ENCODE results near the gene ANAPC7.
"Not testable (repeated sequence)": the region's sequence is repeated elsewhere in the genome, so short reads cannot be mapped to it uniquely, and the experiment has no call there.

ANAPC7 gene

DNA sequence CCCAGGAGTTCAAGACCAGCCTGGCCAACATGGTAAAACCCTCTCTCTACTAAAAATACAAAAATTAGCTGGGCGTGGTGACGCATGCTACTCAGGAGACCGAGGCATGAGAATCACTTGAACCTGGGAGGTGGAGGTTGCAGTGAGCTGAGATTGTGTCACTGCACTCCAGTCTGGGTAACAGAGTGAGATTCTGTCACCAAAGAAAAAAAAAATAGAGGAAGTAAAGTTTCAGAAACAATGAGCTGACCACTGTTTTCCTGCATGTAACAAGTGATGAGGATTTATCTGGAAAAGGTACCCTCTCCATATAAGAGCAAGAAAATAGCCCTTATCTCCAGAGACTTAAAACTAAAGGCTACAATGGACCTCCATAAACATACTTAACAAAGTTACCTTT is 13.6 kb upstream of the ANAPC7 start:
- not testable (repeated sequence) for H3K4me3 ChIP-seq (ENCODE audit: low read length); H3K4me1 ChIP-seq (ENCODE audit: insufficient read depth, low read length); H3K9me3 ChIP-seq (ENCODE audit: low read length); H3K36me3 ChIP-seq (ENCODE audit: insufficient read depth, low read length); H3K27me3 ChIP-seq (ENCODE audit: insufficient read depth, low read length); H2AFZ ChIP-seq (ENCODE audit: low read depth, low read length)

DNA sequence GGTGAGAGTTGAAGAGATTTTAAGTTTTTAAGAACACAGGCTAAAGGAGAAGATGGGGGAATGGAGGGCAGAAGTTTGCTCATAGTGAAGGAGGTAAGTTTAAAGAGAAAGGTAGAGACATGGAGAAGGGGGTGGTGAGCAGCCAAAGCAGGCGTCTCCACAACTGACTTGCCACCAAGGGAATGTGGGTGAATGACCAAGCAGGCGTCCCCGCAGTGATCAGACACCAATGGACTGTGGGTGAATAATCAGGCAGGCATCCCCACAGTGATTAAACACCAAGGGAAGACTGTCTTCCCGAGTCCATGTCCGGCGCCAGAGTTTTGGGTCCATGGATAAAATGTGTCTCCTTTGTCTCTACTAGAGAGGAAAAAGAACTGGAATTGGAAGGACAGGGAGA is 6.6 kb upstream of the ANAPC7 start:
- H2AFZ ChIP-seq (ENCODE audit: low read depth, low read length); H3K36me3 ChIP-seq (ENCODE audit: insufficient read depth, low read length); H3K4me3 ChIP-seq (ENCODE audit: low read length); H3K9me3 ChIP-seq (ENCODE audit: low read length); H3K4me1 ChIP-seq (ENCODE audit: insufficient read depth, low read length); H3K27me3 ChIP-seq (ENCODE audit: insufficient read depth, low read length): not testable (repeated sequence)

DNA sequence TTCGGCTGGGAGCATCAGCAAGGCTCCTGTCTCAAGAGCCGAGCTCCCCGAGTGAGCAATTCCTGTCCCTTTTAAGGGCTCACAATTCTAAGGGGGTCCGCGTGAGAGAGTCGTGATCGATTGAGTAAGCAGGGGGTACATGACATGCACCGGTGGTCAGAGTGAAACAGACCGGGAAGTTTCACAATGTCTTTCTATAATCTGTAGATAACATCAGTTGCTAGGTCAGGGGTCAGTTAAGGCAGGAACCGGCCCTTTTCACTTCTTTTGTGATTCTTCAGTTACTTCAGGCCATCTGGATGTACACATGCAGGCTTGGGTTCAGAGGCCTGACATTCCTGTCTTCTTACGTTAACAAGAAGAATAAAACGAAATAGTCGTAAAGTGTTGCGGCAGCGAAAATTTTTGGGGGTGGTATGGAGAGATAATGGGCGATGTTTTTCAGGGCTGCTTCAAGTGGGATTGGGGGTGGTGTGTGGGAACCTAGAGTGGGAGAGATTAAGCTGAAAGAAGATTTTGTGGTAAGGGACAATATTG is 1.7 kb upstream of the ANAPC7 start:
- not testable (repeated sequence) for H2AFZ ChIP-seq (ENCODE audit: low read depth, low read length); H3K27me3 ChIP-seq (ENCODE audit: insufficient read depth, low read length); H3K4me1 ChIP-seq (ENCODE audit: insufficient read depth, low read length); H3K4me3 ChIP-seq (ENCODE audit: low read length); H3K9me3 ChIP-seq (ENCODE audit: low read length)
- H3K36me3 ChIP-seq (ENCODE audit: insufficient read depth, low read length) = peaks cover 12% of the 10 kb centered on the region

DNA sequence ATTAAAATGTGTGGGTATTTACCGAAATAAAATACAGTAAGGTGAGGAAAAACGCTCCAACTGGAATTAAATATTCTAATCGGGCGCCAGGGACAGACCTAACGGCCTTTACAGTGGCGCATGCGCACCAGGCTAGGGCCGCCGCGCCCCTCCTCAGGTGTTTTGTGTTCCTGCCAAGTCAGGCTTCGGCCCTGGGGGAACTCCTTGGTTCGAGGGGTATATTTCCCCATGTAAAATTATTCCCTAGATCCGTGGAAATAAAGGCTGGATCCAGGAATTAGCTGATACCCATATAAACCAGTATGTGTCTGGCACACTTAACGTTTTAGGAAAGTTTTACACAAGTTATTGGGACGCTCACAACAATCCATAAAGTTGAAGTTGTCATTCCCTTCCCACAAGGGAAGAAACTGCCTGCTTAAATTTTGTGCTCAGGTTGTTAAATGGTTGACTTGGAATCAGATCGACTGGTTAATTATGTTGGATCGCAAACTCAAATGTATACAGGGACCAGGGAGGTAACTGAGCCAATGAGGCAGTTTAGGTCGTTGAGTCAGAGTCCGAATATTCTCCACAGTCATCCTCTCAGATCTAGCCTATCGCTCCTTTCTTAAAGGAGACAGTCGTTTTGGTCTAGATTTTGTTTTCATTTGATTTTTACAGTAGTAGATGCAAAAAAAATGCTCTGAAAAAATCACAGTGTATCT is 621 bp upstream of the ANAPC7 start:
- H3K4me3 ChIP-seq (ENCODE audit: low read length) = peak overlapping the region; percentile 94
- peaks cover 14% of the 10 kb centered on the region for H3K36me3 ChIP-seq (ENCODE audit: insufficient read depth, low read length)
- peaks cover 9% of the 10 kb centered on the region for H3K4me1 ChIP-seq (ENCODE audit: insufficient read depth, low read length)
- peak overlapping the region; percentile 100 for H2AFZ ChIP-seq (ENCODE audit: low read depth, low read length)
- H3K9me3 ChIP-seq (ENCODE audit: low read length) = no peaks in the 10 kb centered on the region
- H3K27me3 ChIP-seq (ENCODE audit: insufficient read depth, low read length) = no peaks in the 10 kb centered on the region

DNA sequence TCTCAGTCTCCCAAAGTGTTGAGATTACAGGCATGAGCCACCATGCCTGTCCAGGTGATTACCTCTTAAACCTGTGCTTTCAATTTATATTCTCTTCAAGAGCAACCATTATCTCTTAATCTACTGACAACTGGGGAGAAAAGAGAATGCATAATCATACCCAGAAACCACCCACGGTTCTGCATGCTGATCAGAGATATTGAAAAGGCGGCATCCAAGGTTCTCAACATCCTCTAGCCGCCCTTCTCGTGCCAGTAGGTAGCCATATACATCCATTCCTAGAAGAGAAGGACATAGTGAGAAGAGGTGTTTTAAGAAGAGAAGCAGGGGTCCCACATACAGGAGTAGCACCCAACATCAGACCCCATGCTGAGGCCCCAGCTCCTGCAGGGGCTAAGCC is 20.8 kb downstream of the ANAPC7 start:
- H3K9me3 ChIP-seq (ENCODE audit: low read length) = no peaks in the 10 kb centered on the region
- H2AFZ ChIP-seq (ENCODE audit: low read depth, low read length) = no peak overlapping the region
- no peaks in the 10 kb centered on the region for H3K4me1 ChIP-seq (ENCODE audit: insufficient read depth, low read length)
- H3K27me3 ChIP-seq (ENCODE audit: insufficient read depth, low read length) = no peaks in the 10 kb centered on the region
- H3K4me3 ChIP-seq (ENCODE audit: low read length) = no peak overlapping the region
- peaks cover 70% of the 10 kb centered on the region for H3K36me3 ChIP-seq (ENCODE audit: insufficient read depth, low read length)

DNA sequence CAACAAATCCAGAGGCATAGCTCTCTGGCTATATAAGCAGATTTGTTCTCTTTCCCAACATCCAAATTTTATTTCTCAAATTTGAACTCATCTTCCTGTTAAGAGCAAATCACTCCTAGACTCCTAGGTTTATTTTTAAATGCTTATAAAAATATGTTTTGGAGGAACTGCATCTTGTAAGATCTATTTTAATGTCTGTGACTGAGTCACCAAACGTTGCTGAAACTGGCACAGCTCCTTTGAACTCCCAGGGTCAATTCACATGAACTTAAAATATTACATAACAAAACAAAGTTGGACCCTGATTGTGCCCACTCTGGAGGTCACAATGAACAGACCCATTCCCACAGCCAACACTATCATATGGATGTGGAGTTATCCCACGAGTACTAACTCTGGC is 23.9 kb downstream of the ANAPC7 start:
- Histone ChIP-seq H3K4me3 (ENCODE audit: low read length) (no peak overlapping the region), H3K9me3 (ENCODE audit: low read length) (no peaks in the 10 kb centered on the region), H3K36me3 (ENCODE audit: insufficient read depth, low read length) (peaks cover 70% of the 10 kb centered on the region), H3K4me1 (ENCODE audit: insufficient read depth, low read length) (no peaks in the 10 kb centered on the region), H2AFZ (ENCODE audit: low read depth, low read length) (no peak overlapping the region), H3K27me3 (ENCODE audit: insufficient read depth, low read length) (no peaks in the 10 kb centered on the region)

DNA sequence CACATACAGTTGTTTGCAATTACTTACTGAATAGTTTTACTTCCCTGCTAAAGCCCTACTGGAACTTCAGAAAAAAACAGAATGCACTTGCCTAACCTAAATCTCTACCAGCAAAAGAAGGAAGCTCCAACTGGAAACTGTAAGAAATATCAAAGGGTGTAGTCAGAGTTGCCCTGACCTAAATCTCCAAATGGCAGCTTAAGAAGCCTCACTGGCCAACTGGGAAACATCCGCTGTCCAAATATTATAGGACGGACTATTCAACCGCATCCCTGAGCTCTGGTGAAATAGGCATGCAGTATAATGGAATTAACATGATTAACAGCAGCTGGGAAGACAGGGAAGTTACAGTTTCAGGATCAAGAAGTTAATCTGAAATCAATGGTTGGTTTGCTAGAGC is 24.3 kb downstream of the ANAPC7 start:
- Histone ChIP-seq H3K27me3 (ENCODE audit: insufficient read depth, low read length) (no peaks in the 10 kb centered on the region), H3K4me1 (ENCODE audit: insufficient read depth, low read length) (no peaks in the 10 kb centered on the region), H3K9me3 (ENCODE audit: low read length) (no peaks in the 10 kb centered on the region), H2AFZ (ENCODE audit: low read depth, low read length) (no peak overlapping the region), H3K36me3 (ENCODE audit: insufficient read depth, low read length) (peaks cover 71% of the 10 kb centered on the region), H3K4me3 (ENCODE audit: low read length) (no peak overlapping the region)

DNA sequence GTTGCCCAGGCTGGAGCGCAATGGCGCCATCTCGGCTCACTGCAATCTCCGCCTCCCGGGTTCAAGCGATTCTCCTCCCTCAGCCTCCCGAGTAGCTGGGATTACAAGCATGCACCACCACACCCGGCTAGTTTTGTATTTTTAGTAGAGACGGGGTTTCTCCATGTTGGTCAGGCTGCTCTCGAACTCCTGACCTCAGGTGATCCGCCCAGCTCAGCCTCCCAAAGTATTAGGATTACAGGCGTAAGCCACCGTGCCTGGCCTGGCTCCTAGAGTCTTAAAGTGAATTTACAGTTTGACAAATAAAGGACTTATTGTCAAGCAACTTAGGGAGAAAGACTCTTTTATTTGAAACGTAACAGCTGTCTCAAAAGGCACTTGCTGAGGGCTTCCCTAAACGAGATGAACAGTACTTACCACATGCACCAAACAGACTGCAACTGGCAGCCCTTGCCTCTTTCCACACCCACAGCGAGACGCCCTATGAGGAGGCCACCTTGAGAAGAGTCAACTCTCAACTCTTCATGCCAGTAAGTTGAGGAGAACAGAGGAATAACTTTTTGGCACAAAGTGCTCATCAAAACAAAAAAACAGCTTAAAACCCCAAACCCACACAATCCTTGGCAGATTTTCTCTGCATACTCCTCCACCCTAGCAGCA is 25.2 kb downstream of the ANAPC7 start:
- H3K36me3 ChIP-seq (ENCODE audit: insufficient read depth, low read length) = peaks cover 77% of the 10 kb centered on the region
- H3K4me3 ChIP-seq (ENCODE audit: low read length); H3K27me3 ChIP-seq (ENCODE audit: insufficient read depth, low read length): not testable (repeated sequence)

DNA sequence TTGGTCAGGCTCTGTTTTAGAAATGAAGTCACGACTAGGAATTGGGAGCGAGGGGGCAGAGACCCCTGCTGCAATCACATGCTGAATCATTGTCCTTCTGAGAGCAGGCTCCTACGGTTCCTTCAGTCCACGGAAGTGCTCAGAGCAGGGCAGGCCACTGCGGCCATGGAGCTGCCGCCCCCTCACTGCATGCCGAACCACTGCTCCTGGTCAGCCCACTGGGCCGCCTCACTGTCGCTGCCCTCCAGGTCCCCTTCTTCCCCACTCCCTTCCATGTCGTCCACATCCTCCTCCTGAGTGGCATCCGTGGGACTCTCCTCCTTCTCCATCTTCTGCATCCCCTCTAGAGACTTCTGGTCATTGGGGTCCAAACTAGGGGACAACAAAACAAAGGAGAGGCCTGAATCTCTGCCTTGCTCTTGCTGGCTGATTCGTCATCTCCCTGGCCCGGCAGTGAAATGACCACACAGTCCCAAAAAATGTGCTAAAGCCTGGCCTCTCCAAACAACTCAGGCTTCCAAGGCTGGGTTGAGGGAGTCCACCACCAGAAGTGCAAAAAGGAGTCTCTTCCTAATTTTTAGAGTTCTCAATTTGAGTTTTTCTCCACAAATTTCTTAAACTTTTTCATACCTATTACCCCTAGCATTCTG is 29.4 kb downstream of the ANAPC7 start:
- H2AFZ ChIP-seq (ENCODE audit: low read depth, low read length) = no peak overlapping the region
- no peak overlapping the region for H3K4me3 ChIP-seq (ENCODE audit: low read length)
- H3K9me3 ChIP-seq (ENCODE audit: low read length) = no peaks in the 10 kb centered on the region
- no peaks in the 10 kb centered on the region for H3K4me1 ChIP-seq (ENCODE audit: insufficient read depth, low read length)
- no peaks in the 10 kb centered on the region for H3K27me3 ChIP-seq (ENCODE audit: insufficient read depth, low read length)
- peaks cover 80% of the 10 kb centered on the region for H3K36me3 ChIP-seq (ENCODE audit: insufficient read depth, low read length)

More for the DNA sequence above, 25.2 kb downstream of the ANAPC7 start:
- H3K4me1 ChIP-seq (ENCODE audit: insufficient read depth, low read length); H3K9me3 ChIP-seq (ENCODE audit: low read length); H2AFZ ChIP-seq (ENCODE audit: low read depth, low read length): not testable (repeated sequence)

DNA sequence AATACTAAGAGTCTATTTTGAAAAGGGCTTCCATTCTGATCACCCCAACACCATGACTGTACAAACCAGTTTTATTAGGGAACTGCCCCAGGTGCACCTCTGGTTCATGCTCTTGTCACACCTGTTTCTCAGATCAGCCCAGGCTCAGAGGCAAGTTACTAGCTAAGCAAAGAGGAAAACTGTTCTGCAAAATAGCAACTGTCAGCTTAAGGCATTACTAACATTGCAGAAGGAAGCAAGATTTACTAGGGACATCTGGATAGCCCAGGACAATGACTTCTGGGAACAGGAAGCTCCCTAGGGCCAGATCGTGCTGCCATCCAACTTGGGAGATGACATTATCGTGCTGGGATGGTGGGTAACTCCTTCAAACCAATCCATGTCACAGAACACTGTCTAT is 30.1 kb downstream of the ANAPC7 start:
- H2AFZ ChIP-seq (ENCODE audit: low read depth, low read length) = no peak overlapping the region
- no peaks in the 10 kb centered on the region for H3K9me3 ChIP-seq (ENCODE audit: low read length)
- H3K36me3 ChIP-seq (ENCODE audit: insufficient read depth, low read length) = peaks cover 74% of the 10 kb centered on the region
- H3K27me3 ChIP-seq (ENCODE audit: insufficient read depth, low read length) = no peaks in the 10 kb centered on the region
- no peak overlapping the region for H3K4me3 ChIP-seq (ENCODE audit: low read length)
- no peaks in the 10 kb centered on the region for H3K4me1 ChIP-seq (ENCODE audit: insufficient read depth, low read length)

DNA sequence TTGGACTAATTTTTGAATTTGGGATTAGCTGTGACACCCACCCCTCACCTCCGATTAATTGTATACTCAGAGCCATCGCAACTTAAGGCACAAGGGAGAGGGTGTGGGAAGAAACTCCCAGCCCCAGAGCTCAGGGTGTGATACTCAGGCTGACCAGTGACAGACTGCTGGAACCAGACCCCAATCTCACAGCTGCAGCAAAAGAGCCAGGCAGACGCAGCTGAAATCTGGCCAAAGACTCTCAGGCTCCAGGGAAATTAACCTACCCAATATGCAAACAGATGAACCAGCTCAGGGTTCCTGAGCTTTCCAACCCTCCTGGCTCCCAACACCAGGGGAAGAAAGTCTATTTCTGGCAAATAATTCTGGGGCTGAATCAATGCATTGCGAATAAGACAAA is 30.5 kb downstream of the ANAPC7 start:
- no peaks in the 10 kb centered on the region for H3K27me3 ChIP-seq (ENCODE audit: insufficient read depth, low read length)
- peaks cover 71% of the 10 kb centered on the region for H3K36me3 ChIP-seq (ENCODE audit: insufficient read depth, low read length)
- H3K4me3 ChIP-seq (ENCODE audit: low read length) = no peak overlapping the region
- no peaks in the 10 kb centered on the region for H3K4me1 ChIP-seq (ENCODE audit: insufficient read depth, low read length)
- H3K9me3 ChIP-seq (ENCODE audit: low read length) = no peaks in the 10 kb centered on the region
- no peak overlapping the region for H2AFZ ChIP-seq (ENCODE audit: low read depth, low read length)

DNA sequence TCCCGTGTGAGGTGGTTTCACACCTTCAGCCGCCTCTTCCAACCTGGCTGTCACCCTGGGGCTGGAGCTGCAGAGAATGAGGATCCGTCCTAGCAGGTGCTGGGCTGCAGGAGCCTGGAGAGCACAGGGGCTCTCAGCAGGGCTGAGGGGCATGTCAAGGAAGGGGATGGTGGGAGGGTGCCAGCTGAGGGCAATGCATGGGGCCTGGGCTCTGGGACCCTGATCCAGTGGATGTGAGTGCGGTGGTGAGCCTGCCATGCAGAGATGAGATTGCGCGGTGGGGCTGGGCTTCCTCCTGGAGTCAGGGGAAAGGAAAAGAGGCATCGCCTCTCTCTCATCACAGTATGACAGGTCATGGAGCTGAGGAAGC is 31.5 kb downstream of the ANAPC7 start:
- Histone ChIP-seq H3K36me3 (ENCODE audit: insufficient read depth, low read length) (peaks cover 62% of the 10 kb centered on the region), H2AFZ (ENCODE audit: low read depth, low read length) (no peak overlapping the region), H3K4me1 (ENCODE audit: insufficient read depth, low read length) (peaks cover 4% of the 10 kb centered on the region), H3K27me3 (ENCODE audit: insufficient read depth, low read length) (no peaks in the 10 kb centered on the region), H3K4me3 (ENCODE audit: low read length) (no peak overlapping the region), H3K9me3 (ENCODE audit: low read length) (no peaks in the 10 kb centered on the region)

DNA sequence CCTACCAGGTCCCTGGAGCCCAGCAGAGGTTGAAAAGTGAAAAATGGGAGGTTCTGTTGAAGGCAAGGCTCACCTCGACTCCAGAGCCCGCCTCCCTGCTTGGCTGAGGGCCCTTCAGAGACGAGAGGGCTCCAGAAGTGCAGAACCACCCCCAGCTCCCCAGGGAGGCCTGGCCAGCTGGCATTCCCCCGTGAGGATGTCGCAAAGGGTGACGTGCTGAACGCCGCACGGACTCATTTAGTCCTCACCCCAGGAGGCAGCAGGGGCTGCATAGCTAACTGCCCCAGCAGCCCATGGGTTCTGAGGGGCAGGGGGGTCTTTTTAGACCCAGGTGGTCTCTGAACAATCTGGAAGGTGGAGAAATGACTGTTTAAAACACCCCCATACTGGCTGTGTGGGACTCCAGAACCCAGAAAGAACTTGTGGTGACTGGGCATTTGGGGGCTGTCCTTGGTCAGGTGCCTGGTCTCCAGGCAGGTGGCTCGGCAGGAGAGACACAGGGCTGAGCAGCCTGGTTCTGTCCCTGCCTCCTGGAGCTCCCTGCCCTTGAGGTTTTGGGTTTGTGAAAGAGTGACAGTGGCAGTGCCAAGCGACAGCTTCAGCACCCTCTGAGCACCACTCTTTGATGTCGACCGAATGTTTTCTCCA is 32.0 kb downstream of the ANAPC7 start:
- H2AFZ ChIP-seq (ENCODE audit: low read depth, low read length) = no peak overlapping the region
- peaks cover 62% of the 10 kb centered on the region for H3K36me3 ChIP-seq (ENCODE audit: insufficient read depth, low read length)
- H3K4me3 ChIP-seq (ENCODE audit: low read length) = no peak overlapping the region
- no peaks in the 10 kb centered on the region for H3K9me3 ChIP-seq (ENCODE audit: low read length)
- H3K4me1 ChIP-seq (ENCODE audit: insufficient read depth, low read length) = peaks cover 4% of the 10 kb centered on the region
- no peaks in the 10 kb centered on the region for H3K27me3 ChIP-seq (ENCODE audit: insufficient read depth, low read length)
